Measurements from ENCODE around the gene TGFBR3L. TPM values are rescaled to one million over a fixed set of nuclear protein-coding genes. Genes with fewer than 3 reads are reported as not detected.

Gene TGFBR3L
- total RNA-seq, 1 donor from 2014 or later, result 7.1 TPM

GRCh38 chr19:7918615-7919421 lies 4.2 kb downstream of the TGFBR3L start:
- H3K4me1 ChIP-seq, result peaks cover 36 to 39% of the 10 kb centered on the region in 2 donors
- TF ChIP-seq CTCF (IDR thresholded peaks at IDR 0.05), result no peak
- H3K9me3 ChIP-seq, result no peaks in the 10 kb centered on the region
- peaks cover 6 to 13% of the 10 kb centered on the region in 2 donors for H3K36me3 ChIP-seq
- intact Hi-C loops (cut with DNase I), result loop anchor here (5.0 kb wide), 1 partner anchor 92 kb away; no protein-coding TSS in a partner anchor
- no peak overlapping the region for H3K4me3 ChIP-seq
- DNase-seq (ENCODE audit: low spot score in 2 of 2), result no peak
- peaks cover 13% of the 10 kb centered on the region for H3K27me3 ChIP-seq
- no peak overlapping the region for H3K27ac ChIP-seq

GRCh38 chr19:7919610-7920518 lies 5.2 kb downstream of the TGFBR3L start, which contains the start of gene SNAPC2:
TSS of gene SNAPC2 (plus strand) at chr19:7920338. CDS start at chr19:7920367, 29 bp downstream.
- peaks cover 37 to 39% of the 10 kb centered on the region in 2 donors for H3K4me1 ChIP-seq
- peak within 1 kb of the TSS; percentile 90 to 93 for H3K27ac ChIP-seq
- H3K27me3 ChIP-seq, result peaks cover 13% of the 10 kb centered on the region
- peaks cover 6 to 13% of the 10 kb centered on the region in 2 donors for H3K36me3 ChIP-seq
- H3K4me3 ChIP-seq, result peak within 1 kb of the TSS; percentile 96 to 97
- intact Hi-C loops (cut with DNase I), result loop anchor here (1.0 to 10.0 kb wide), 9 partner anchors 17 to 1865 kb away; partner anchors contain the start of genes ELAVL1, MAP2K7, RAB11B and TIMM44
- no peaks in the 10 kb centered on the region for H3K9me3 ChIP-seq
- peak in 1 of 3 experiments; percentile 5 for TF ChIP-seq CTCF (IDR thresholded peaks at IDR 0.05)
- DNase-seq (ENCODE audit: low spot score in 2 of 2), result peak; percentile 81 to 98

GRCh38 chr19:7920519-7921301 lies 6.1 kb downstream of the TGFBR3L start:
- H3K9me3 ChIP-seq, result no peaks in the 10 kb centered on the region
- no peak for TF ChIP-seq CTCF (IDR thresholded peaks at IDR 0.05)
- H3K4me3 ChIP-seq, result peak overlapping the region; percentile 96 to 97
- intact Hi-C loops (cut with DNase I), result loop anchor here (1.0 to 10.0 kb wide), 8 partner anchors 17 to 1864 kb away; partner anchors contain the start of genes ELAVL1, MAP2K7, RAB11B and TIMM44
- peaks cover 6 to 13% of the 10 kb centered on the region in 2 donors for H3K36me3 ChIP-seq
- H3K27ac ChIP-seq, result peak overlapping the region; percentile 90 to 93
- peaks cover 12% of the 10 kb centered on the region for H3K27me3 ChIP-seq
- peak; percentile 96 to 100 for DNase-seq (ENCODE audit: low spot score in 2 of 2)
- peaks cover 44 to 46% of the 10 kb centered on the region in 2 donors for H3K4me1 ChIP-seq

GRCh38 chr19:7921302-7921966 lies 6.8 kb downstream of the TGFBR3L start:
- H3K4me1 ChIP-seq, result peaks cover 39 to 45% of the 10 kb centered on the region in 2 donors
- peaks cover 8% of the 10 kb centered on the region for H3K27me3 ChIP-seq
- no peak for TF ChIP-seq CTCF (IDR thresholded peaks at IDR 0.05)
- H3K36me3 ChIP-seq, result peaks cover 6 to 13% of the 10 kb centered on the region in 2 donors
- intact Hi-C loops (cut with DNase I), result loop anchor here (2.0 to 10.0 kb wide), 4 partner anchors 593 to 1863 kb away; partner anchors contain the start of genes TRIP10 and ZNF414
- DNase-seq (ENCODE audit: low spot score in 2 of 2), result no peak
- peak overlapping the region; percentile 90 to 93 for H3K27ac ChIP-seq
- H3K4me3 ChIP-seq, result peak overlapping the region; percentile 64 to 96
- no peaks in the 10 kb centered on the region for H3K9me3 ChIP-seq

Measured in ascending aorta (tissue), 2 donors.